Measurements from ENCODE around the gene NRDE2.
A peak's percentile ranks its signal among the peaks of the same experiment; 100 is the strongest.

NRDE2 gene

DNA sequence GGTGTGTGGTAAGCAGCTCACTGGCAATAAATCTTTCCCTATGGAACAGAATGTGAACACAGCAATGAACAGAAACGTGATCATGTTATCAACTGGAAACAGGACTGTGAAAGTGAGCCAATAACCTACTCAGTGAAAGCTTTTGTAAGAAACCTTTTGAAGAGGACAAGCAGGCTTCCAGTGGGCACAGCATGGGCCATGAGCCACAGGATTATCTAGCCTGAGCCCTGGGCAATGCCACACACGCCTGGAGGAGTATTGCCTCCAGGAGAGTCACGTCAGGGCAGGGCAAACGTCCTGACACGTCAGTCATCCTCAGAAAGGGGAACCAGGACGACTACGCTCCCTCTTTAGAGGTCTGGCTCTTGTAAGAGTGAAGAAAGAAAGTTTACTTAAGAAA, 32.3 kb downstream of the NRDE2 start:
- DNase-seq (ENCODE audit: low read depth), result no peak

DNA sequence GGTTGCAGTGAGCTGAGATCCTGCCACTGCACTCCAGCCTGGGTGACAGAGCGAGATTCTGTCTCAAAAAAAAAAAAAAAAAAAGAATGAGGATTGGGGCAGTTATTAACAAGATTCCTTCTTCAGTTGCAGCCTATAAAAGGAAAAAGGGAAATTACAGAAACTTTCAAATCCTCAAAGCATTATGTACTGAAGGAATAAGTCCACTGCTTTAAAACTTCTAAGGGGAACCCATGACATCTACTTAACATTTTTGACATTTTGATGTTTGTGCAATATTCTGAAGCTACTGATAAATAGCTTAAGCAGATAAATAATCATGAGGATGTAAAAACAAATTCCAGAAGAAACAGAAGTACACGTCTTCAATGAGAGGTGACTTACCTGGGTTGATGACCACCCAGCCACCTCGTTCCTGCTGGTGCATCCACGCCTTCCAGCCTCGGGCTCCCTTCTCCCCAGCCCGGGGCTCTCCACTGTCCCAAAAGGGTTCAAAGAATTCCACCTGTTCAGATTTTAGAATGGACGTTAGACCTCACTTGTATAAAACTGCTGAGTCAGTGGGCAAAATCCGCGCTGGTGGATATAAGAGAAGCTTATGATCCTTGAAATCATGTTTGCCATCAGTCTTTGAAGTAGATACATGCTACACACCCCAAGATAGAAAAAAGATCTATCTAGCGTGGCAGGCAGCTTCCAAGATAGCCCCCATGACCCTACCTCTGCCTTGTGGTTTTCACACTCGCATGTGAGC, 33.7 kb downstream of the NRDE2 start:
- DNase-seq (ENCODE audit: low read depth), result no peak

DNA sequence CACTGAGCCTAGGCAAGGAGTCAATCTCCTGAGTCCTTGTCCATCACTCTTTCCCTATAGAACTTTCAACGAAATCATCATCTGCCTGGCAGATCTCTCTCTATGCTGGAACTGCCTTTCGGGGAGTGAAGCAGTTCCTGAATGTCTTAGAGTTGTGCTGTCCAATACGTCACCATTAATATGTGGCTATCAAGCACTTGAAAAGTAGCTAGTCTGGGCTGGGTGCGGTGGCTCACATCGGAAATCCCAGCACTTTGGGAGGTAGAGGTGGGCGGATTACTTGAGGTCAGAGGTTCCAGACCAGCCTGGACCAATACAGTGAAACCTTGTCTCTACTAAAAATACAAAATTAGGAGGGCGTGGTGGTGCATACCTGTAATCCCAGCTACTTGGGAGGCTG, 35.1 kb downstream of the NRDE2 start:
- DNase-seq (ENCODE audit: low read depth), result no peak

DNA sequence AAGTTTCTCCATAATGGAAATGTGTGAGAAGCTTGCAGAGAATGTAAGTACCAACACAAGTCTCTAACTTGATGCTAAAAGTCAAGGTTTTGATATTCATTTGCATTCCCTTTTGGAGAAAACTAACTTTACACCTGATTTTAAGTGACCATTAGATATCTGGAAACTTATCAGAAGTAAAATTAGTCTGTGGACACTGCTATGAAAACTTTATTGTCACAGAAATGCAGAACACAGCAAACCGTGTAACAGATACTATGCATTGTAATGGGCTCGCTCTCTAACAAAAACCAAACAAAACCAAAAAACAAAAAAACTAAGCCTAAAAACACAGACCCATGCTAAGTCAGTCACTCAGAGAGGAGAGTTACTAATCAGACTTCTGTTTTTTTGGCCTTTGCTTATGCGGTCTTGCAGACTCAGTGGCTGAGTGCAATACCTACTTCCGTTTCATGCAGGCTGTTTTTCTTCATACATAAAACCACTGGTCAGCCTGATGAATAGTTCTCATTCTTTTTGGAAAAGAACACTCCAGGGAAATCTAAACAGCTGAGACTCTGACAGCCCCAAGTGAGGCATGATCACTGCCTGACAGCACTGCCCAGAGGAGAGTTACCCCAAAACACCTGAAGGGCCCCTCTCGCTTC, 35.7 kb downstream of the NRDE2 start:
- DNase-seq (ENCODE audit: low read depth), result no peak

DNA sequence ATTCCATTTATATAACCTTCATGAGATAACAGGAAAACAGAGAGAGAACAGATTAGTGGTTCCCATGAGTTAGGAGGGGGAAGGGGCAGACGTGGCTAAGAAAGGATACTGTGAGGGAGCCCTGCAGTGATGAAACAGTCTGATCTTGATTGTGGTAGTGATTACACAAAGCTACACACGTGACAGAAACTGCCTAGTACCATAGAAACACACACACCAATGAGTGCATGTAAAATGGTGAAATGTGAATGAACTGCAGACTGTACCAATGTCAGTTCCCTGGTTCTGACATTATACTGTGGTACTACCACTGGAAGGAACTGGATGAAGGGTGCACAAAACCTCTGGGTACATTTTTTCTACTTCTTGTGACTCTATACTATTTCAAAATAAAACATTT, 36.9 kb downstream of the NRDE2 start:
- DNase-seq (ENCODE audit: low read depth), result no peak

DNA sequence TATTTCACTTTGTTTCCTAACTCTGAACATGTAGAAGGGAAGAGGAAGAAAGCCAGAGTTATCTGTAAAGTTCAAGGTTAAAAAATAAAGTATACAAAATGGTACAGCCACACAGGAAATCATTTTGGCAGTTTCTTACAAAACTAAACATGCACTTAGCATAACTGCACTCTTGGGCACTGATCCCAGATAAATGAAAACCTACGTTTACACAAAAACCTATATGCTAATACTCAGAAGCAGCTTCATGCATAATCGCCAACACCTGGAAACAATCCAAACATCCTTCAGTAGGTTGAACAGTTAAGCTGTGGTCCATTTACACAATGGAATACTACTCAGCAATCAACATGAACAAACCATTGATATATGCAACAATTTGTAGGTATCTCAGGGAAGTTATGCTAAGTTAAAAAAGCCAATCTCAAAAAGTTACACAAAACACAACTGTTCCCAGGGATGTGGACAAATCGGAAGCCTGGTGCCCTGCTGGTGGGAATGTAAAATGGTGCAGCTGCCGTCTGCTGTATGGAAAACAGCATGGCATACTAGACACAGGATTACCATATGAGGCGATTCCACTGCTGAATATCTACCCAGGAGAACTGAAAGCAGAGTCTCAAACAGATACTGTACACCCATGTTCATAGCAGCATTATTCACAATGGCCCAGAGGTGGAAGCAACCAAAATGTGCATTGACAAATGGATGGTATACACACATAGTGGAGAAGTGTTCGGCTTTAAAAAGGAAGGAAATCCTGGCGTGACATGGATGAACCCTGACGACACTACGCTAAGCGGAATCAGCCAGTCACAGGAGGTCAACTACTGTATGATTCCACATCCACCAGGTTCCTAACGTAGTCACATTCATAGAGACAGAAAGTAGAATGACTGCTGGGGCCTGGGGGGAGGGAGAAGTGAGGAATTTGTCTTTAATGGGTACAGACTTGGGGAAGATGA, 37.7 kb downstream of the NRDE2 start:
- no peak for DNase-seq (ENCODE audit: low read depth)

DNA sequence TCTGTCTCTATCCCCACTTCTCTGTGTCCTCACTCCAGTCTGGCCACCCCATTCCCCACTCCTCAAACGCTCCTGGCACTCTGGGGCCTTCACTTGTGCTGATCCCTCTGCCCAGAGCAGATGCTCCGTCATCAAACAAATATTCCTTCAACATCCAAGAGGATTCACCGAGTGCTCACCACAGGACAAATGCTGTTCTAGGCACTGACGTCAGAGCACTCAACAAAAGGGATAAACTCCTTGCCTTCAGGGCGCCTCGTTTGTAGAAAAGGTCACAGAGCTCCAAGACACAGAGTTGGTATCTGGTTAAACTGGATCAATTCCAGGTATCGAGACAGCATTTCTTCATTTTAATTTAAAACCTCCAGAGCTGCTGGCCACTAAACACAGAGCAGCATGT, 40.0 kb downstream of the NRDE2 start:
- no peak for DNase-seq (ENCODE audit: low read depth)

DNA sequence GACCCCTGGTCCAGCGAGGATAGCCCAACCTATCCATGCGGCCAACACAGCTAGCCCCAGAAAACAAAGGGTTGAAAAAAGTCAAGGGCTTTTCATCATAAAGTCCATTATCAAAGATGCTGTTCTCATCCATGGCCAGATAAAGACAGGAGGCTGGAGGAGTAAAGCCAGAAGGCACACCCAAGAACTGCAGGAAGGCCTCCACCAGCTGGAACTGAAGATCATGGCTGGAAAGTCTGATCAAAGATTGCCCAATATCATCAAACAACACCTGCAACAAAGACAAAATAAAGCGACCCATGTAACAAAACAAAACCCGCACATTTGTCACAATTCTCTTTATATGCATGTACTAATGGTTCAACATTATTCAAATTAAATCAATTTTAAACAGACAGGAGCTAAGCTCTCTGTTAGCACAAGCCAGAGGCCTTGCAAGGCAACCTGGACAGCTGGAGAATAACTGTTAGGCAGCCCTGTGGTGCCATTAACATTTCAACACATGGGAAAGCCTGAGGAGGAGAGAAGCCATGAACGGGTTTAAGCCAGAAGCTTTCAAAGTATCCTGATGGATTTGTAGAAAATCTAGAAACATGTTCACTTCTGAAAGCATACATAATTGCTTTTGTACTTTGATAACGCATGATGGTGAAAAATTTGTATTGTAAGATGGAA, 41.3 kb downstream of the NRDE2 start:
- no peak for DNase-seq (ENCODE audit: low read depth)

DNA sequence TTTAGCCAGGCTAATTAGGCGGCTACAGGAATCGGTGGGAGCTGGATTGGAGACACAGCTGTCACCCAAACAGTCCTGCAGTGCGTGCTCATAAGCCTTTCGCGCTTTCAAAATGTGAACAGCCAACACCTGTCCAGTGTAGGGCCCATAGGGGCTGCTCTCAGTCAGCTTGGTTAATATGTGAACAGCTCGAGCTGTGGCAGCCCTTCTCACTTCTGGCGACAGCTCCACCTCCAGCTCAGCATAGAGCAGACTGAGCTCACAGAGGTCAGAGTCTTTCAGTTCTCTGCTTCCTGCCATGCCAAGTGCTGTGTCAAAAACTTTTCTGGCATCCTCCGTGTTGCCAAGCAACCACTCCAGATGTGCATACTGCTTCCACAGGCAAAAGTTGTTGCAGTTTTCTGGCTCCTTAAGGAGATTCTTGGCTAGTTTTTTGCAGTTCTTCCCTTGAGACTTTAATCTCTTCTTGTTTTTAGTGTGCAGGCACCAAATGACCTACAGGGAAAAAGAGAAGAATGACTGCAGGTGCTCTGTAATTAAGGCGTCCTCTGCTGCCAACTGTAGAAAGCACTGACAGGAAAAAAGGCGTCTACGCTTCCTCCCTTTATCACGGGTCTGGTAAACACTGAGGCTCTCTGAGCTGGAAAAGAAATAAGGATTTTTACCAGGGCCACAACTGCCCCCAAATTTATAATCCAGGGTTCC, 42.9 kb downstream of the NRDE2 start:
- no peak for DNase-seq (ENCODE audit: low read depth)

DNA sequence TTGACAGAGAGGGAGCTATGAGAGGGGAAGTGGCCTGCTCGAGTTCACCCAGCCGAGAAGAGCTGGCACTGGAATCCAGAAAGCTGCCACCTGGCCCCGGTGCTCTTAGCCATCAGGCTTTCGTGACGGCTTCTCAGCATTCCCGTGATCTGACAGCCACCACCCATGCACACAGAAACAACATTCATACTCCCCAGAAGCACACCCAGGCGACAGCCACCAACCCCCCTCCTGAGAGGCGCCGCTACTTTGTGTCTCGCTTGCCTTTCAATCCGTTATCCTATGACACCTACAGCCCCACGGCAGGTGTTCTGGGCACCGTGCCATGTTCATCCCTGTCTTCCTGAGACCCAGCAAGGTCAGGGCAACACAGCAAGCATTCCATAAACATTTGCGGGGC, 44.0 kb downstream of the NRDE2 start:
- DNase-seq (ENCODE audit: low read depth), result no peak

DNA sequence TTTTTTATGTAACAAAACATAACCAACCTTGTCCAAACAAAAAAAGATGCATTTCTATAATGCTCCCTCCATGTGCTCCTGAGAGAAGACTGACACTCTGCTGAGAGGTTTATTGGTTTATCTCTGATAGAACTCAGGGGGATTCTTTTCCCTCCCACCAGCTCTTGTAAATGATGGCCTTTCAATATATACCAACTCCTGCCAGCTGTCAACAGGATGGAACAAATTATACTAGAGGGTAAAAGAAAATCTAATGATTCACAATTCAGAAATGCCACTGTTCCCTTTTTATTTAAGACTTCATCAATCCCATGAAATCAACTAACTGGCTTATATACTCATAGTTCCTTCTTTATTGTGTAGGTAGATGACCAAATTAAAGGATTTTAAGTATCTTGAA, 50.0 kb downstream of the NRDE2 start:
- no peak for DNase-seq (ENCODE audit: low read depth)

DNA sequence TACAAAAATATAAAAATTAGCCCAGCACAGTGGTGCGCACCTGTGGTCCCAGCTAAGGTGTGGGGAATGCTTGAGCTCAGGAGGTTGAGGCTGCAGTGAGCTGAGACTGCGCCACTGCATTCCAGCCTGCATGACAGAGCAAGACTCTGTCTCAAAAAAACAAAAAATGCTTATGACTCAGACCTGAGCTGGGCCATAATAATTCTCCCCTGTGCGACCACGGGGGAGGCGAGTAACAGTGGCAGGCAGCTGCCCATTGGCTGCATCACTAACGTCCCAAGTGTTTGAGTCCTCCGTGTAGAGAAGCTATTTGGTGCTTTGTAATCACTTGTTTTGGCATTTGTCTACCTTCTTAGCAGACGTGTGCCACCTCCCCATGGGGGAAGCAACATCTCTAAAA, 50.5 kb downstream of the NRDE2 start:
- peak; percentile 62 for DNase-seq (ENCODE audit: low read depth)

DNA sequence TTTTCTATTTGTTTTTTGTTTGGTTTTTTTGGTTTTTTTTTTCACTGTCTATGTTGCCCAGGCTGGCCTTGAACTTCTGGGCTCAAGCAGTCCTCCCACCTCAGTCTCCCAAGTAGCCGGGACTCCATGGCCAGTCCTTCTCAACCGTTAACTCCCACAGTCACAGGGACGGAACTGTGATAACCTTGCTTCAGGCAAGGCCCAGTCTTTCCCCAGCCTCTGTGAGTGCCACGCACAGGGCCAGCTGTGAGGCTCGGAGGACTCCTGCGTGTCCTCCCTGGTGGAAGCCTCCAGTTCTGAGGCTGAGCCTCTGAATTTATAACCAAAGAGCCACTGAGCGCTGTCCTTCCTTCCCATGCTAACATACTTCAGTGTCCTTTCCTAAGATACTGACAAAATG, 51.6 kb downstream of the NRDE2 start:
- no peak for DNase-seq (ENCODE audit: low read depth)

DNA sequence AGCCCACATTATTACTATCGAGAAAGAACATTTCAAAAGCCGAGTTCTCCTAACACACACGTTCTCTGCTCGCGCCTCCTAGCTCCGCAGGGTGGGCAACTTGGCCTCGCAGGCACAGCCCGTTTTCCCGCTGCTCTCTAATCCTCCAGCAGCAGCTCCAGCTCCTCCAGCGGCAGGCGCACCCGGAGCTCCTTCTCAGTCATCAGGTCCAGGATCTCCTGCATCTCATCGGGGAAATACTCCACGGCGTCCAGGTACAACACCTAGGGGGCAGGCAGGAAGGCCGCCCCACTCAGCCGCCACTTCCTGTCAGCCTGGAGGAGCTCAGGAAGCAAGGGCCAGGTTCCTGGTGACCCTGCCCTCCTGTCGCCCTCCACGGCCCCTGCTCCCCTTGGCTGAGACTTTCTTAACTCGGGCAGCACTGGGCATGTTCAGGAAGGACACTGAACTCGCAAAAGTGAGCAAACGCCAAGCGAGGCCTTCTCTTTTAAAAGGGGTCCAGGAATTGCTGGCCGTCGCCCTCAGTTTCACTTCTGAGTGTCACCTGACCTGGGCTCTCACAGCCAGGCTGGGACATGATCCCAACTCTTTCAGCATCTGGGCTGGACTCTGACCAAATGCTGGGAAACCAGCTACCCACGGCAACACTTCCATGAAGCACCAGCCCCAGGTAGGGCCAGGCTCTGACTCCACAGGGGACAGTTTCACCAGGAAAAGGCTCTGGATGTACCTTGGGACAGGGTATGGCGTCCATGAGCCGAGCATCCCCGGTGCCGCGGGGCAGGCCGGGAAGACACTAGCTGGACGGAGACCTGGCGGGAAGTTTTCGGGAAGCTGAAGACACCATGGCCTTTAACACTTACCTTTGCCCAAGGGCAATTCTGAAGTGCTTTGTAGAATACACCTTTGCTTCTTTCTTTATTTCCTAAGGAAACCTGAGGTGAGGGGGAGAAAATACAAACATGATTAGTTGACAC, 53.3 kb downstream of the NRDE2 start:
- DNase-seq (ENCODE audit: low read depth), result no peak

DNA sequence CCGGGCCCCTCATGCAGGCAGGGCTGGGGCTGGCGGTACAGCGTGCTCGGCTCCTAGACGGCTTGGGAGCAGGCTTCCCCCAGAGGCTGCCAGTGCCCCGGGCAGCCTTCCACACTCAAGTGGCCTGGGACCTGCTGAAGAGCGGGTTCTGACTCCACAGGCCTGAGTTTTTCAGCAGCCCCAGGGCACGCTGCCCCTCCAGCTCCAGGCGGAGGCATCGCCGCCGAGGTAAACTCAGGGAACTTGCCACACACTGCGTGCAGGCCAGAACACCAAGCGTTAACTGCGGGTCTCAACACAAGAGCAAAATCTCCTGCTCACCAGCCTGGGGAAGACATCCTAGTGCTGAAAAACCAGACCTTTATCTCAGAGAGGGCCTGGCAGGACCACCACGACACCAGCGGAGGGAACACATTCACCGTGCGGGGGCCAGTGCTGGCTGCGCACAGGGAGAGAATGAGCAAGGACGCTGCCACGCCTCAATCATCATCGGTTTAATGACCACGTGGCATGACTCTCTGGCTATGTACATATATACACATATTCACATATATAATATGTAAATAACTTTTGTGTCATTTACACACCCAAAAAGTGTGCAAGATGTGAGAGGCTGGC, 54.1 kb downstream of the NRDE2 start:
- DNase-seq (ENCODE audit: low read depth), result no peak

DNA sequence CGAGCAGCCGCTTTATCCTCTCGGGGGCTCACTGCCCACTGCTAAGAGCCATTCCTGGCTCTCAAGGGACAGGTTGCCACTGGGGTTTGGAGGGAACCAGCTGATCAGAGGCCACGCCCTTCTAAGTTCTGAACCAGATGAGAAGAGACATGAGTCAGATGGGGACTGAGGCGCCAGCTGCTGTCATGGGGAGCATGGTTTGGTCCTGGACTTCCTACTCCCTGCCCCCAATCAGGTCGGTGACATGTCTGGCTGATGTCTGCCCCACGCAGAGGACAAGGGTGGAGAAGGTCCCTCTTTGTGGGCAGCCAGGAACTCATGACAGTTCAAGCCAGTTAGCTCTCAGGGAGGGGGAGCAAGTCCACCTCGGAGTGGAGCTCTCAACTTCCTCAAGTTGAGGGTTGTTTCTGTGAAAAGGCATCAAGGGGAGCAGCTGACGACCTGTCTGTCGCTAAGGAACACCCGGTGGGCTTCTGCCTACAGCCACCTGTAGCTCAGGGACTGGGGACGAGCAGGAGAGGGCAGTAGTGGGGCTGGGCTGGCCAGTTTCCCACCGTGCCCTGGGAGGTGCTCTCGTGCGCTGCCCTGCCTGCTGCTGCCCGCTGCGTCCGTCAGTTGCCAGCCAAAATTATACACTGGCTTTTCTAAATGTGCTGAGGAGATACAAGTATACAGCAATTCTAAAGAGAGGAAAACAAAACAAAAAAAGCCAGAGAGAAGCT, 54.9 kb downstream of the NRDE2 start:
- DNase-seq (ENCODE audit: low read depth), result no peak

DNA sequence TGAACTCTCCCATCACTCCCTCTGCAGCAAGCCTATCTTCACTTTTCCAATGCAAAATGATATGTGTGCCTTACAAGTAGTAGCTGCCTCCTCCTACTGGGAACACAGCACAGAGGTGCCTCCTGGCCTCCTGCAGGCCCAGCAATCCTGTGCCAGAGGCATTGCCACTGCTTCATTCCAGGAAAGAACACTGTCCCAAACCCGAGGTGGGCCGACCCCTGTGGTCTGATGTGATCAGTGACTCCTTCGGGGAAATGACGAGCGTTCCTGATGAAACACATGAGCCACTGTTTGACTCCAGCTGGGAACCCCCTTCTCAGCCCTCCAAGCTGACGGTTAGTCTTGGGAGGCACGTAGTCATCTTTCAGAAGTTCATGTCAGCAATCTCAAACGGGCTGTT, 55.9 kb downstream of the NRDE2 start:
- DNase-seq (ENCODE audit: low read depth), result no peak

DNA sequence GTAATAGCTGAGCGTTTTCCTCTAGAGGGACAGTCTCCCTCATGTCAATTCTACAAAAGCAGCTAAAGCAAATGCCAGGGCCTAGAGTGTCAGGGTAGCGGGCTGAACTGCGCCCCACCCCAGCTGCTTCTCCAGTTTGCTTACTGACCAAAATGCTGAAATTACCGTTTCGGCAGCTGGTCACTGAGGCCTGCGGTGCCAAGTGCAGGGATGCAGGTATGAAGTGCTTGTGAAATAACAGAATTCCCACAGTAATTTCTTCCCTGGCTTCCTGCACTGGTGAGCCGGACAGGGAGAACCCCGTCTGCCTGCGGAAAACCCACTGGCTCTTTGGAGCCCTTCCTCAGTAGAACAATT, 56.3 kb downstream of the NRDE2 start:
- DNase-seq (ENCODE audit: low read depth), result no peak

DNA sequence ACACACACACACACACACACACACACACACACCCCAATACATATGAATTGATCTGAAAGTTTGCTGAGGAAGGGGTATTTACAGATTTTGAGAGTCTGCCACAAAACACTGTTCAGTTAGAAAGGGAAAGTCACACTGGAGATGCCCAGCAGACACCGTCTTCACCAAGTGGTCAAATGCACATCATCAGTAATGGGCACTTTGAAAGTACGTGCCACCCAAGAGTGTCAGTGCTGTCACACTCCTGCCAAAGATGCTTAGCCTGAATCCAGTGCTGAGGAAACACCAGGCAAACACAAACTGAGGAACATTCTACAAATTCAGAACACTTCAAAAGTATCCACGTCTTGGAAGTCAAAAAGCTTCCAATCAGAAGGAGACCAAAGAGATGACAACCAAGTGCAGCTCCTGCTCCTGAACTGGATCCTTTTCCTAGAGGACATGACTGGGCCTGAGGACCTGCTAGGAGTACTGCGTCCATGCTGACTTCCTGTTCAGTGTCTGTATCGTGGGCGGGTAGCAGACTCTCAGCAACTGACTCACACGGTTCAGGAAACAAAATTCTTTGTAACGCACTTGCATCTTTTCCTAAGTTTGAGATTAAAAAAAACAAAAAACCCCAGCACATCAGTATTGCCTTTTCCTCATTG, 56.8 kb downstream of the NRDE2 start:
- DNase-seq (ENCODE audit: low read depth), result no peak

Measured in HS-27A (cell line).